PC-3 (cell line): ENCODE data around the gene PDPN. TPM values are rescaled to one million over a fixed set of nuclear protein-coding genes. Genes with fewer than 3 reads are reported as not detected.

Experiments used
- ATAC-seq: fragments of 200-7000 bp; cut with Tn5 transposase; 2 replicates; pipeline ENCODE4 v1.9.1; 2020; ENCODE audit warnings: mild to moderate bottlenecking, moderate library complexity
- BruUV-seq: library from RNA; stranded (reverse); fragments of 400-500 nt; replicated peaks from 2 replicates; lab custom pipeline; 2021; lab: Mats Ljungman, UMichigan
- CTCF ChIA-PET: fragments of 300-600 bp; sonication (Branson Sonifier 250); formaldehyde crosslinking; loops from one replicate; lab custom pipeline; 2022; ENCODE audit warnings: antibody characterized with exemption; lab: Charles Lee
- POLR2A ChIA-PET: fragments of 300-600 bp; sonication (Branson Sonifier 250); formaldehyde crosslinking; loops from one replicate; lab custom pipeline; 2022; ENCODE audit warnings: antibody characterized with exemption; ENCODE audit not compliant: unreplicated experiment; lab: Charles Lee
- DNase-seq: peaks from one replicate; pipeline ENCODE4 v3.0.0-alpha.2; 2015
- H2AFZ ChIP-seq: fragments of 300-600 bp; sonication (generic); 2 replicates; pipeline ENCODE4 v1.6.0; 2016; ENCODE audit warnings: antibody characterized with exemption, low read length
- H3F3A ChIP-seq: fragments of 300-600 bp; sonication (generic); one replicate; pipeline ENCODE4 v1.6.0; 2017; ENCODE audit warnings: antibody characterized with exemption, low read length, control low read depth, mild to moderate bottlenecking; ENCODE audit not compliant: unreplicated experiment
- H3K27ac ChIP-seq: fragments of 300-600 bp; sonication (generic); 2 replicates; pipeline ENCODE4 v1.5.1; 2016; ENCODE audit warnings: mild to moderate bottlenecking, low read length
- H3K27me3 ChIP-seq: fragments of 300-600 bp; sonication (generic); 2 replicates; pipeline ENCODE4 v1.6.1; 2016; ENCODE audit warnings: low read length, mixed read lengths
- H3K36me3 ChIP-seq: fragments of 300-600 bp; sonication (generic); 2 replicates; pipeline ENCODE4 v1.6.1; 2016; ENCODE audit warnings: low read depth, mixed run types, low read length, mixed read lengths
- H3K4me1 ChIP-seq: fragments of 300-600 bp; sonication (generic); 2 replicates; pipeline ENCODE4 v1.5.1; 2016; ENCODE audit warnings: low read length; ENCODE audit not compliant: insufficient read depth
- H3K4me2 ChIP-seq: fragments of 300-600 bp; sonication (generic); 2 replicates; pipeline ENCODE4 v1.6.0; 2016; ENCODE audit warnings: low read length
- H3K4me3 ChIP-seq: fragments of 300-600 bp; sonication (generic); 2 replicates; pipeline ENCODE4 v1.5.1; 2016; ENCODE audit warnings: mild to moderate bottlenecking, low read length, mixed read lengths
- H3K79me2 ChIP-seq: fragments of 300-600 bp; sonication (generic); 2 replicates; pipeline ENCODE4 v1.6.1; 2017; ENCODE audit warnings: low read length, mixed read lengths
- H3K9ac ChIP-seq: fragments of 300-600 bp; sonication (generic); 2 replicates; pipeline ENCODE4 v1.6.0; 2016; ENCODE audit warnings: mild to moderate bottlenecking, low read length
- H3K9me2 ChIP-seq: fragments of 300-600 bp; sonication (generic); replicated peaks from 2 replicates; pipeline ENCODE4 v1.6.1; 2016; ENCODE audit warnings: mixed run types, low read length, mixed read lengths
- H3K9me3 ChIP-seq: fragments of 300-600 bp; sonication (generic); 2 replicates; pipeline ENCODE4 v1.6.1; 2016; ENCODE audit warnings: low read length, mixed read lengths
- H4K20me1 ChIP-seq: fragments of 300-600 bp; sonication (generic); 2 replicates; pipeline ENCODE4 v1.6.1; 2016; ENCODE audit warnings: low read length, mixed read lengths
- CTCF ChIP-seq: fragments of 300-600 bp; sonication (generic); conservative IDR thresholded peaks from 2 replicates; pipeline ENCODE4 v1.5.1; 2017; ENCODE audit warnings: antibody characterized with exemption, low read depth, mild to moderate bottlenecking, low read length
- EZH2 ChIP-seq: fragments of 300-600 bp; sonication (generic); IDR thresholded peaks from one replicate; pipeline ENCODE4 v1.6.1; 2017; ENCODE audit warnings: antibody characterized with exemption, mild to moderate bottlenecking, low read length; ENCODE audit not compliant: unreplicated experiment
- EZH2phosphoT487 ChIP-seq: fragments of 300-600 bp; sonication (generic); IDR thresholded peaks from 2 replicates; pipeline ENCODE4 v1.6.1; 2018; ENCODE audit warnings: mild to moderate bottlenecking, antibody characterized with exemption, low read length, borderline replicate concordance
- intact Hi-C: fragments of 100-400 bp; cut with micrococcal nuclease; formaldehyde crosslinking; loops from 2 replicates; pipeline ENCODE4 v1.9.0; 2023
- total RNA-seq: library from RNA; depleted of rRNA; stranded (reverse); fragments of >200 nt; gene quantifications from 2 replicates; pipeline ENCODE4 v1.2.3, GENCODE V29; 2014

PDPN gene
- total RNA-seq, 1 experiment from 2014 or later, result 0.47 TPM

- no peak for TF ChIP-seq EZH2phosphoT487
- TF ChIP-seq CTCF, result no peak
- no peak for TF ChIP-seq EZH2
- intact Hi-C loops, result no loop called here
- ATAC-seq, result no peak
These were observed 33.5 kb downstream of the PDPN start for GRCh38 chr1:13617108-13617507.

GRCh38 chr1:13617773-13618172 lies 34.1 kb downstream of the PDPN start:
- Histone ChIP-seq H3K27ac (no peak overlapping the region), H3K4me3 (no peak overlapping the region), H3F3A (no peaks in the 10 kb centered on the region), H2AFZ (no peak overlapping the region), H3K27me3 (no peaks in the 10 kb centered on the region), H3K79me2 (no peaks in the 10 kb centered on the region), H3K9ac (no peak overlapping the region), H3K4me2 (no peak overlapping the region), H3K4me1 (no peaks in the 10 kb centered on the region), H3K9me2 (no peaks in the 10 kb centered on the region), H4K20me1 (no peaks in the 10 kb centered on the region), H3K36me3 (no peaks in the 10 kb centered on the region), H3K9me3 (no peaks in the 10 kb centered on the region)
- POLR2A ChIA-PET, result no interaction called here
- TF ChIP-seq EZH2phosphoT487 (no peak), EZH2 (no peak), CTCF (no peak)
- ATAC-seq (0 out of 2 replicates have a peak, but pooled peaks have one; percentile 13), DNase-seq (peak; percentile 27)
- intact Hi-C loops, result no loop called here
- CTCF ChIA-PET, result no interaction called here
- BruUV-seq, result no TSS peak

More at GRCh38 chr1:13617108-13617507, 33.5 kb downstream of the PDPN start:
- H3K9me3 ChIP-seq, result no peaks in the 10 kb centered on the region
- no peaks in the 10 kb centered on the region for H3K36me3 ChIP-seq
- no peaks in the 10 kb centered on the region for H3K27me3 ChIP-seq
- H3K27ac ChIP-seq, result no peak overlapping the region
- no peak overlapping the region for H2AFZ ChIP-seq
- no peak for DNase-seq
- no peaks in the 10 kb centered on the region for H3F3A ChIP-seq
- H3K79me2 ChIP-seq, result no peaks in the 10 kb centered on the region
- H3K9ac ChIP-seq, result no peak overlapping the region
- ChIA-PET POLR2A (no interaction called here), CTCF (no interaction called here)
- no peak overlapping the region for H3K4me3 ChIP-seq
- no peaks in the 10 kb centered on the region for H3K9me2 ChIP-seq
- H4K20me1 ChIP-seq, result no peaks in the 10 kb centered on the region
- no TSS peak for BruUV-seq
- H3K4me2 ChIP-seq, result no peak overlapping the region
- no peaks in the 10 kb centered on the region for H3K4me1 ChIP-seq

GRCh38 chr1:13618483-13618882 lies 34.9 kb downstream of the PDPN start:
- intact Hi-C loops, result no loop called here
- ChIA-PET POLR2A (no interaction called here), CTCF (no interaction called here)
- H4K20me1 ChIP-seq, result no peaks in the 10 kb centered on the region
- DNase-seq (no peak), ATAC-seq (no peak)
- no peaks in the 10 kb centered on the region for H3K4me1 ChIP-seq
- no peak overlapping the region for H2AFZ ChIP-seq
- H3K4me2 ChIP-seq, result no peak overlapping the region
- H3K27ac ChIP-seq, result no peak overlapping the region
- H3K36me3 ChIP-seq, result no peaks in the 10 kb centered on the region
- no peaks in the 10 kb centered on the region for H3K79me2 ChIP-seq
- no peaks in the 10 kb centered on the region for H3K27me3 ChIP-seq
- H3K9me3 ChIP-seq, result no peaks in the 10 kb centered on the region
- no peaks in the 10 kb centered on the region for H3K9me2 ChIP-seq
- H3K9ac ChIP-seq, result no peak overlapping the region
- H3F3A ChIP-seq, result no peaks in the 10 kb centered on the region
- no peak overlapping the region for H3K4me3 ChIP-seq
- TF ChIP-seq CTCF, result no peak
- no peak for TF ChIP-seq EZH2phosphoT487
- TF ChIP-seq EZH2, result no peak
- no TSS peak for BruUV-seq
